GM19328 (cell line): ENCODE data around the gene BAIAP2.
"Not testable (repeated sequence)": the region's sequence is repeated elsewhere in the genome, so short reads cannot be mapped to it uniquely, and the experiment has no call there.

ENCODE experiments used
- ATAC-seq: cut with Tn5 transposase; IDR thresholded peaks from one replicate; pipeline ENCODE4 v1.9.1; 2021; ENCODE audit warnings: mild to moderate bottlenecking, moderate library complexity; ENCODE audit not compliant: unreplicated experiment

BAIAP2 gene

DNA sequence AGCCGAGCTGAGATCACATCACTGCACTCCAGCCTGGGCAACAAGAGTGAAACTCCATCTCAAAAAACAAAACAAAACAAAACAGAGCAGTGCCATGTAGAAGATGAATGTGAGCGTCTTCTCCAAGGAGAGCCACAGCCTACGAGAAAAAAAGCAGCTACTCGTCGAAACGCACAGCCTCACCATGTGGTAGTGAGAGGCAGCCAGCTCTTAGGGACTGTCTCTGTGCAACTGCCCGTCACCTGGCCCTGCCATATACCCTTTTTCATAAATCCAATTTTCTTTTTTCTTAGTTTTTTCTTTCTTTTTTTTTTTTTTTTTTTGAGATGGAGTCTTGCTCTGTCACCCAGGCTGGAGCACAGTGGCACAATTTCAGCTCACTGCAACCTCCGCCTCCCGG, 119.1 kb downstream of the BAIAP2 start:
- ATAC-seq: not testable (repeated sequence)

GRCh38 chr17:81154961-81155360, 120.0 kb downstream of the BAIAP2 start:
- ATAC-seq: no peak

DNA sequence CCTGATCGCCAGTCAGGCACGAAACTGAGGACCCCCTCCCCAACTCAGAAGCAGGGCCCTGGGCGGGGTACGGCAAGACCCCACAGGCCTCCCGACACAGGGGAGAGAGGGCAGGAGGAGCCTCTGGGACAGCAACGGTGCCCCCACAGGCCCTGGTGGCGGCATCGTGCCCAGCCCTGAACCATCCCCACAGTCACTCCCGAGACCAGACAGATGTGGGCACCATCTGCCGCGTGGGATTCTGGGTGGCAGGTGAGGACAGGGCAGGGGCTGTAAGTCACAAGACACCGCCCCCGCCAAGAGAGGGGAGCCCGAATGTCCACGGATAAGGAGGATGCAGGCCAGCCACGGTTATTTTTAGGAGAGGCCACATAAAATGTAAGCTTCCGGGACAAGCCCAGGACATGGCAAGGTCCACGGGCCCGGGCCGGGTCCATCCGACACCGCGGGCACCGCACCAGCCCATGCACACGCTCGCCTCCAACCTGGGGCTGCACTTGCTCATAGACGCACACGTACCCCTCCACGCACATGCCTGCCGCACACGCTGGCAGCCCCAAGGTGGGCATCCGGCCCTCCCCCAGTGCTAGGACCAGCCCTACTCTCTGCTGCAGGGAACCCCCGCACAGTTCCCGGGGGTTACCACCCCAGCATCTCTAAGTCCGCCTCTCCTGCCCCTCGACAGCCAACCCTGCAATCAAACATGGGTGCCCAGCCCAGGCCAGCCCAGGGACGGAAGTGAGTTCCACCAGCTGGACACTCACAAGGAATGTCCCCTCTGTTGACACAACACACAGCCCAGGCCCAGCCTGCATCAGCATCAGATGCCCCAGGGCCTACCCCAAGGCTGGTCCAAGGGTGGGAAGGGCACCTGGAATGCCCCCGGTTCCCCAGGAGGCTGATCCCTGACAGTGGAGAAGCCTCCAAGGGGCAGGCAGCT, 122.2 kb downstream of the BAIAP2 start:
- no peak for ATAC-seq

DNA sequence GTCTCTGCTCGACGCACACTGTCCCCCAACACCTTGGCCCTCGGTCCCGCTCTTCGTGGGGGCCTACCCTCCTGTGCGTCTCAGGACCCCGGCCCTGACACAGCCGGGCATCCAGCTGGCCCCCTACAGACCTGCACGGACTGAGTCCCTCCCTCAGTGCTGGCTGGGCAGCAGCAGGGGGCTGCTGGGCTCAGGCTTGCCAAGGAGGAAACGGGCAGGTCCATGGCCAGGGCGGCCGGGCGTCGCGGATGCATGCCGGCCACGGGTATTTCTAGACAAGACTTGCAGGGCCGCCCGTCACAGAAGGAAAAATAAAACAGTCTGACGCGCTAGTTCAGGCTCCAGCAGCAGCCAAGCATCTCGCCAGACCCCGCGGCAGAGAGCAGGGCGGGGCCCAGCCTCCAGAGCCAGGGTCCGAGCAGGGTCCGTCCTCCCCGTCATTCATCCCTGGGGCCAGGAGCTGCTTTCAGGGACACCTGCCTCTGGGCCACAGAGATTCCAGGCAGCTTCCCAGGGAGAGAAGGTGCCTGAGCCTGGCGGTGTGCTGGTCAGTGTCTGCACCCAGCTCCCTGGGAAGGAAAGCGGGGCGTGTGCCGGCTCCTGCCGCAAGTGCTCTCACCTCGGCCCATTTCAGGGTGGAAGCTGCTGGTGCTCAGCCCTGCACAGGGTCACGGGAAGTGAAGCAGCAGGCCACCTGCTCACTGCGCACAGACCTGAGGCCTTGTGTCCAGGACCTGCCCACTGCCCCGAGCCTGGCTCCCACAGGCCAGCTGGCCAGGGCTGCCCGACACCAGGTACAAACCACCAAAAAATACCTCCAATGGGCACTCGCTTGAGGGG, 123.1 kb downstream of the BAIAP2 start:
- ATAC-seq: no peak

GRCh38 chr17:81158688-81159590, 124.0 kb downstream of the BAIAP2 start:
- no peak for ATAC-seq

DNA sequence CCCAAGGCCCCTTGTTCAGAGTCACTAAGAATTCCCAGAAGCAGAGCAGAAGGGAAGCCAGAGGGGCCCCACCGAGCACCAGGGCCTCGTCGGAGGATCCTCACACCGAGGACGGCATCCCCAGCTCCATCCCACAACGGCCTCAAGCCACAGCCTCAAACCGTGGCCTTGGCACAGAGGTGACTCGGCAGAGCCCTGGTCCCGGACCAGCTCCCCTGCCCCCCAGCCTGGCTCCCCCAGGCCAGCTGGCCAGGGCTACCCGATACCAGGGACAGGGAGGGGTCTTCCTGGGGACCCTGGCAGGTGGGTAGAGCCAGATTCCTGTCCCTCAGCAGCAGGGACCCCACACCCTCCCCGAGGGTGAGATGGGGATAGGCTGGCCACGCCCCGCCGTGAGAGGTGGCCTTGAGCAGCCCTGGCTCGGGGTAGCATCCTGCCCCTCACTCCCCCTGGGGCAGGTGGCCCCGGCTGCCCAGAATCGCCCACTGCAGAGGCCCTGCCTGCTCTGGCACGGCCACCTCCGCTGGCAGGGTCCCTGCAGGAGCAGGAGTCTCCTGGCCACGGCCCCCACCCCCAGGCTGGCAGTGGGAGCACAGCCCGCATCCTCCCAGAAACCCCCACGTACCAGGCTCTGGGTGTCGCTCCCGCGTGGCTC, 124.8 kb downstream of the BAIAP2 start:
- no peak for ATAC-seq

DNA sequence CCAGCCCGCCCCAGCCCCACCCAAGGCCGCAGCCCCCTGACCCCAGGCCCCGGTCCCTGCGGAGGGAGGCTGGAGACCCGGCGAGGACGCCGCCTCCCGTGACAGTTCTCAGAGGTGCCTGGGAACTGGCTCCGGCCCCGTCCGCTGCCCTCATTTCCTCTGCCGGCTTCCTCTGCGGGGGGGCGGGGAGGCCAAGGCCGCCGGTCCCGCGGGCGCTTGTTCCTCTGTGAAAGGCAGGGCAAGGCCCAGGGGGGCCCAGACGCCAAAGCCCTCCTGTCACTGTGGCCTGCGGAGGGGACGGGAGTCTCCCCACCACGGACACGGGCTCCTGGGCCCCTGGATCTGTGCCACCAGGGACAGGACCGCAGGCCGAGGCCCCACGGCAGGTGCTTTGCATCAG, 125.4 kb downstream of the BAIAP2 start:
- no peak for ATAC-seq

GRCh38 chr17:81160747-81161453, 125.9 kb downstream of the BAIAP2 start:
- ATAC-seq: no peak

GRCh38 chr17:81161536-81161935, 126.6 kb downstream of the BAIAP2 start:
- no peak for ATAC-seq

DNA sequence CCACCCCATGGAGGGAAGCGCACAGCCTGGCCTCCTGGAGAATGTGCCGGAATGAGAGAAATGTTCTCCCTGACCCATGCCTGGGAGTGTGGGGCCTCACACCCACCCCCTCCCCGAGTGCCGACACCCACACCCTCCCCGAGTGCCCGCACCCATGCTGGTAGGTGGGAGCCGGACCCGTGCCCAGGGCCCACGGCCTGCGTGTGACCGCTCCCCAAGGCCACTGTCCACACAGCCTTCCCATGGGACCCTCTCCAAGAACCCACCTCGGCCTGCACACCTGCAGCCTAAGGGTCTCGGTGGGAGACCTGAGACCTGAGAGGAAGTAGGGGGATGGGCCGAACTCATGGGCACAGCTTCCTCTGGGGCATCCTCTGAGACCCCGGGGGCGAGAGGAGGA, 127.0 kb downstream of the BAIAP2 start:
- ATAC-seq: no peak

DNA sequence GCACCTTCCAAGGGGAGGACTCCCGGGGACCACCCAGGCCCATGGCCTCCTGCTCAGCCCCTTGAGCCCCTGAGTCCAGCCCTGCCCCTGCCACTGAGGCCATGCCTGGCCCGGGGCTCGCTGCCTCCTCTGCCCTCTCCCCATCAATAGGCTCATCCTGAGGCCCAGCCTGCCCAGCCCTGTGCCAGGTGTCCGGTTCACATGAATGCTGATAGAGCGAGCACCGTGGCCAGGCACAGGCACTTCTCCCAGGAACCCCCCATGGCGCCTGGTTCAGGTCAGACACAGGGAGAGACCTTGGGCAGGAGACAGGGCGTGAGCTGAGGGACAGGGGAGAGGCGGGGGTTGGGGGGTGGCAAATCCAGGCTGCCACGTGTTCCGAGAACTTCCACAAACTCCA, 127.5 kb downstream of the BAIAP2 start:
- ATAC-seq: no peak

DNA sequence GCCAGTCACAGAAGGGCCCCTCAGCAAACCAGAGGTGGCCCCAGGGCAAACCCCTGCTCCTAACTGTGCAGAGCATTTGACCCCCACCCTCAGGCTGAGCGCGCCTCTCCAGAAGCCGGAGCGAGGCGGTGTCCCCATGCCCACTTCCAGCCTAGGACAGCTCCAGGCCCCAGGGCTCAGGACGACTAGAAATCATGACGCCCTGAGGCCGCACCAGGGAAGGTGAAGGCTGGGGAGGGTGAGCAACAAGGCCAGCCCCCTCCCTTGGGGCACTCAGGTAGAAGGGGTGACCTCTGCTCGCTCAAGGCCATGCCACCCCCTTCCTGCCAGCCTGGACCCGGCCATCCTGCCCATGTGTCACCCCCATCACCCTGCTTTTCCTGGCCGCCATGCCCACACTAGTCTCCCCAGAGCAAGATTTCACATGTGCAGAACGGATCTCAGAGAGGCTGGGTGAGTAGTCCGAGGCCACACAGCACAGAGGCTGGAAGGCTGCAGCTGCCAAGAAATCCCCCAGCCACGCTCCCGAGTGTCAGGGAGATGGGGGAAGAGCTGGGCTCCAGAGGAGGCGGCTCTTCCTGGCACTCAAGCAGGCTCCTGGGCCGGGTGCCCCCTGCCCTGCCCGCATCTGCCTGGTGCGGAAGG, 128.2 kb downstream of the BAIAP2 start:
- ATAC-seq: no peak

DNA sequence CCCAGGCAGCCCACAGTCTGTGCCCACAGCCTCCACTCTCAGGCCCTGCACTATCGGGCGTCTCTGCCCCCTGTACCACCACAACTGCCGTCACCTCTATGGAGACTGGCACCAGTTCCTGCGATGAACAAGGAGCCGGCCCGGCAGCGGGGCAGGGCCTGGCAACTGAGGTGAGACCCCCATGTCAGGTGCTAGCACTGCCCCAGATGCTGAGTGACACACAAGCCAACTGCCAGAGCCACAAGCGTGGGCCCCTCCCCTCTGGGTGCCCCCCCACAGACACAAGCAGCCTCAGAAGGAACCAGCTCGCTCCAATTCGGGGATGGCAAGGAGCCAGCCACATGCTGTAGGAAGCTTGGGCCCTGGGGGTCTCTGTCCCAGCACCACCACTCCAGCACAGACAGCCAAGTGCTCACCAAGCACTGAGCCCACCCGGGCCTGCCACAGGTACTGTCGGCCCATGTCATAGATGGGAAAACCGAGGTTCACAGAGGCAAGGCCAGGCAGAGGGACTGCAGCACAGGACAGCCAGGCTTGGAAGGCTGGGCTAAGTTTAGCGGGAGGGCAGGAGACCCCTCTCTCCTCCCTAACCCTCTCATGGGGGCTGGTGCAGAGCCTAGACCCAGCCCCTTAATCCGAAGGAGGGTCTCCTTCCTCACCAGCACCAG, 128.9 kb downstream of the BAIAP2 start:
- ATAC-seq: no peak

- no peak for ATAC-seq
Observed at GRCh38 chr17:81164371-81165245, 129.7 kb downstream of the BAIAP2 start.

GRCh38 chr17:81165246-81166032, 130.5 kb downstream of the BAIAP2 start, which contains the start of gene PVALEF:
PVALEF (plus strand) TSS chr17:81165507; CDS start chr17:81181227, 15,720 bp downstream.
- ATAC-seq: no peak

DNA sequence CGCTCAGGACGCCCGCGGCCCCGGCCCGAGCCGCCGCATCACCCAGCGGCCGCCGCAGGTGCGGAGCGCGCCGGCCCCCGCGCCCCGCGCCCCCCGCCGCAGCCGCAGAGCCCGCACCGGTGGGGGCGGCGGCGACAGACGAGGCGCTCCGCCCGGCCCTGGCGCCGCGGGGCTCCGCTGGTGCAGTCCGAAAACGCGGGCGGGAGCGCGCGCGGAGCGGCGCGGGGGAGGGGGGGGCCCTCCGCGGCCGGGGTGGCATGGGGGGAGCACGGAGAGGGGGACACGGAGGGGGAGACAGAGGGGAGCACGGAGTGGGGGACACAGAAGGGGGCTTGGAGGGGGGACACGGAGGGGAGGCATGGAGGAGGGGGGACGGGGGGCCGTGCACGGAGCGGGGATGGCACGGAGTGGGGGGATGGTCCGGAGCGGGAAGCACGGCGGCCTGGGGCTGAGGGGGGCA, 131.1 kb downstream of the BAIAP2 start, which contains the start of gene AATK:
Gene AATK (minus strand): TSS at position 189 of the 460 bp plus-strand sequence. CDS start 229 bp downstream, outside the sequence.
- no peak for ATAC-seq
